Smooth muscle cell (in vitro differentiated cells): ENCODE results near the gene COX4I1. TPM values are rescaled to one million over a fixed set of nuclear protein-coding genes. Genes with fewer than 3 reads are reported as not detected.

Experiments
- DNase-seq: peaks from one replicate; lab custom pipeline; 2025; ENCODE audit not compliant: unreplicated experiment; lab: John Stamatoyannopoulos, UW
- H2AFZ ChIP-seq: fragments of 200-600 bp; sonication (generic); 2 replicates; pipeline ENCODE4 v1.6.0; 2016; ENCODE audit warnings: antibody characterized with exemption, low read depth, mild to moderate bottlenecking
- H3F3A ChIP-seq: fragments of 200-600 bp; sonication (generic); 2 replicates; pipeline ENCODE4 v1.6.0; 2017; ENCODE audit warnings: antibody characterized with exemption, low read depth
- H3K27ac ChIP-seq: fragments of 200-600 bp; sonication (generic); 2 replicates; pipeline ENCODE4 v1.5.1; 2016; ENCODE audit warnings: low read depth, mild to moderate bottlenecking
- H3K27me3 ChIP-seq: fragments of 200-600 bp; sonication (generic); 2 replicates; pipeline ENCODE4 v1.6.1; 2016; ENCODE audit warnings: low read depth, mild to moderate bottlenecking
- H3K36me3 ChIP-seq: fragments of 200-600 bp; sonication (generic); 2 replicates; pipeline ENCODE4 v1.5.1; 2016; ENCODE audit warnings: low read depth
- H3K4me1 ChIP-seq: fragments of 200-600 bp; sonication (generic); 2 replicates; pipeline ENCODE4 v1.5.1; 2016; ENCODE audit warnings: low read depth
- H3K4me2 ChIP-seq: fragments of 200-600 bp; sonication (generic); 2 replicates; pipeline ENCODE4 v1.6.0; 2016; ENCODE audit warnings: mild to moderate bottlenecking
- H3K4me3 ChIP-seq: fragments of 200-600 bp; sonication (generic); 2 replicates; pipeline ENCODE4 v1.5.1; 2016; ENCODE audit warnings: mild to moderate bottlenecking
- H3K79me2 ChIP-seq: fragments of 200-600 bp; sonication (generic); 2 replicates; pipeline ENCODE4 v1.6.0; 2016; ENCODE audit warnings: low read depth, mild to moderate bottlenecking
- H3K9ac ChIP-seq: fragments of 200-600 bp; sonication (generic); 2 replicates; pipeline ENCODE4 v1.6.0; 2016; ENCODE audit warnings: low read depth
- H3K9me3 ChIP-seq: fragments of 200-600 bp; sonication (generic); replicated peaks from 2 replicates; pipeline ENCODE4 v1.5.1; 2016; ENCODE audit warnings: low read depth
- H4K20me1 ChIP-seq: fragments of 200-600 bp; sonication (generic); 2 replicates; pipeline ENCODE4 v1.6.0; 2016; ENCODE audit warnings: low read depth
- CTCF ChIP-seq: fragments of 200-600 bp; sonication (generic); IDR thresholded peaks from 2 replicates; pipeline ENCODE4 v1.5.1; 2017; ENCODE audit warnings: borderline replicate concordance, mild to moderate bottlenecking, antibody characterized with exemption; ENCODE audit not compliant: insufficient read depth, poor library complexity, severe bottlenecking
- WGBS: methylation state at CpG from one replicate; pipeline ENCODE4 v1.1.7; 2016; ENCODE audit warnings: low lambda C conversion rate; 5-methylcytosine and 5-hydroxymethylcytosine counted together
- polyA plus RNA-seq: library from polyadenylated mRNA; unstranded; fragments of >200 nt; fragmentation: Nextera tagmentation; extraction: Ambion mirVana; gene quantifications from 2 replicates; pipeline ENCODE4 v1.2.1, GENCODE V29; 2016
- small RNA-seq: library from RNA; depleted of rRNA; stranded (forward); fragments of <200 nt; gene quantifications from one replicate; pipeline ENCODE3, GENCODE V24; 2014
- total RNA-seq: library from RNA; depleted of rRNA; stranded (reverse); fragments of >200 nt; gene quantifications from 2 replicates; pipeline ENCODE4 v1.2.3, GENCODE V29; 2014

Gene COX4I1
- total and polyA plus RNA-seq, 2 experiments from 2014 or later: 342 to 612 TPM

- H3K9ac ChIP-seq: no peak overlapping the region
- no peak overlapping the region for H3K4me2 ChIP-seq
- H3K27me3 ChIP-seq: peaks cover 10% of the 10 kb centered on the region
- H4K20me1 ChIP-seq: no peaks in the 10 kb centered on the region
- no peaks in the 10 kb centered on the region for H3K36me3 ChIP-seq
- no peaks in the 10 kb centered on the region for H3K9me3 ChIP-seq
- DNase-seq: no peak
- H3K4me3 ChIP-seq: no peak overlapping the region
- H3K79me2 ChIP-seq: no peaks in the 10 kb centered on the region
- H3F3A ChIP-seq: no peaks in the 10 kb centered on the region
- no peaks in the 10 kb centered on the region for H3K4me1 ChIP-seq
- no peak overlapping the region for H3K27ac ChIP-seq
- 88% methylated on average over 6 of the region's 6 CpGs for WGBS
- H2AFZ ChIP-seq: no peak overlapping the region
- TF ChIP-seq CTCF: no peak
Observed at GRCh38 chr16:85856079-85856478, 56.6 kb downstream of the COX4I1 start.

GRCh38 chr16:85856585-85856984 is 57.1 kb downstream of the COX4I1 start:
- Histone ChIP-seq H4K20me1 (no peaks in the 10 kb centered on the region), H3K36me3 (no peaks in the 10 kb centered on the region), H3F3A (no peaks in the 10 kb centered on the region), H3K4me2 (no peak overlapping the region), H3K27ac (no peak overlapping the region), H2AFZ (no peak overlapping the region), H3K4me3 (no peak overlapping the region), H3K27me3 (peaks cover 10% of the 10 kb centered on the region), H3K79me2 (no peaks in the 10 kb centered on the region), H3K4me1 (no peaks in the 10 kb centered on the region), H3K9ac (no peak overlapping the region), H3K9me3 (no peaks in the 10 kb centered on the region)
- WGBS: 90% methylated on average over 5 of the region's 5 CpGs
- no peak for DNase-seq
- TF ChIP-seq CTCF: no peak

Small RNA genes within 50 kb of the gene (small RNA-seq; reads per million reads assigned to genes)
- not detected for gene RNU1-103P

Other genes starting within 250 kb of the COX4I1 start
- gene GSE1, start 186.4 kb upstream of the COX4I1 start, total RNA-seq: 21.4 and 27.7 TPM in 2 replicates
- gene GSE1, start 186.4 kb upstream of the COX4I1 start, polyA plus RNA-seq: 13.6 and 17.1 TPM in 2 replicates
- gene GINS2, start 110.7 kb upstream of the COX4I1 start, total RNA-seq: 5.3 and 6.7 TPM in 2 replicates
- gene GINS2, start 110.7 kb upstream of the COX4I1 start, polyA plus RNA-seq: 6.8 and 10.4 TPM in 2 replicates
- gene C16orf74, start 48.6 kb upstream of the COX4I1 start, total RNA-seq: 0.31 and 1.8 TPM in 2 replicates
- gene C16orf74, start 48.6 kb upstream of the COX4I1 start, polyA plus RNA-seq: 1.7 and 5.2 TPM in 2 replicates
- gene EMC8, start 151 bp upstream of the COX4I1 start, total RNA-seq: 32.8 and 40.4 TPM in 2 replicates
- 40.9 and 49.2 TPM in 2 replicates for gene EMC8, start 151 bp upstream of the COX4I1 start, polyA plus RNA-seq
- 1.1 and 3.4 TPM in 2 replicates for gene IRF8, start 99.5 kb downstream of the COX4I1 start, total RNA-seq
- 0.88 and 2.6 TPM in 2 replicates for gene IRF8, start 99.5 kb downstream of the COX4I1 start, polyA plus RNA-seq